OCI-LY1 (cell line): ENCODE results near the gene METTL25B.

ENCODE experiments used
- CTCF ChIP-seq: fragments of 200-600 bp; sonication (generic), shearing (Covaris generic); IDR thresholded peaks from 2 replicates; pipeline ENCODE4 v1.5.1; 2017; ENCODE audit warnings: mild to moderate bottlenecking, antibody characterized with exemption, low read length, moderate library complexity, mixed read lengths
- EZH2 ChIP-seq: fragments of 200-600 bp; sonication (generic), shearing (Covaris generic); IDR thresholded peaks from 2 replicates; pipeline ENCODE4 v1.8.0; 2017; ENCODE audit warnings: borderline replicate concordance, mixed run types, mild to moderate bottlenecking, antibody characterized with exemption, low read length, moderate library complexity, mixed read lengths

GRCh38 chr1:156772222-156772621 is 44.0 kb downstream of the METTL25B start:
- TF ChIP-seq CTCF (no peak), EZH2 (no peak)
